ENCODE data around the gene SPRR1A. TPM values are rescaled to one million over a fixed set of nuclear protein-coding genes. Genes with fewer than 3 reads are reported as not detected.
"Not testable (repeated sequence)": the region's sequence is repeated elsewhere in the genome, so short reads cannot be mapped to it uniquely, and the experiment has no call there.

The SPRR1A gene
- total RNA-seq, 2 donors from 2014 or later = not detected

DNA sequence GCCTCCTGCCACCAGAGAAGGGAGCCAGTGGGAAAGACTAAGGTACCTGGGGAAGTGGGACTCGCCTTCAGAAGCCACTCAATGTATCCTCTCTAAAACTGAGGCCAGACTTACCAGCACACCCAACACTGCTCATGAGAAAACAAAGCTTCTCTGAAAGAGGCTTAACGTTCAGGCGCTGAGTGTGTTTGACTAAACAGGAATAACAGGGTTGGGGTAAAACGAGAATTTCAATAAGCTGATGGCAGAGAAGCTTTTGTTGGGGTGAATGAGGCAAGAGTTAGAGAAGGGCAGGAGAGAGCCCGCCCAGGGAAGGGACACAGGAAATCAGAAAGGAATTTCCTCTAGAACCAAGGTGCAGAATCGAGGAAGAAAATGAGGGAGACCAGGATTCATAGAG, 15.9 kb downstream of the SPRR1A start:
- DNase-seq (ENCODE audit: low spot score in 2 of 2) (no peak), ATAC-seq (no peak)
- Mint-ChIP-seq H3K36me3 (no peaks in the 10 kb centered on the region), H3K27ac (no peak overlapping the region), H3K9me3 (peaks cover 0 to 3% of the 10 kb centered on the region in 2 donors)

DNA sequence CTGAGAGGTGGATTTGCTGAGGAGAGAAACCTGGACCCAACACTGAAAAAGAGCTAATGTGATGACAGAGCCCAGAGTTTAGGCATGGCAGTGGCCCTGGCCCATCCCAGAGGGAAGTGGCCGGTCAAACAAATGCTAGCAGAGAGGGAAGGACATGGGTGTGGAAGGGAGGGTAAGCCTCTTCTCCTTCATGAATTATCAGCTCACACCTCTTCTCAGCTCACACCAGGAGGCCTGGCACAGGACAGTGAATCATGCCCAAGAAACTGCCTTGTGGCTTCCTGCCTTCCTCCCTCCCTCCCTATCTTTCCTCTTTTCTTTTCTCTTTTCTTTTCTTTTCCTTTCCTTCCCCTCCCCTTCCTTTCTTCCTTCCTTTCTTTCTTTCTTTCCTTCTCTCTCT, 16.4 kb downstream of the SPRR1A start:
- H3K36me3 Mint-ChIP-seq = no peaks in the 10 kb centered on the region
- ATAC-seq (no peak), DNase-seq (ENCODE audit: low spot score in 2 of 2) (no peak)
- peaks cover 0 to 3% of the 10 kb centered on the region in 2 donors for H3K9me3 Mint-ChIP-seq
- H3K27ac Mint-ChIP-seq = no peak overlapping the region

DNA sequence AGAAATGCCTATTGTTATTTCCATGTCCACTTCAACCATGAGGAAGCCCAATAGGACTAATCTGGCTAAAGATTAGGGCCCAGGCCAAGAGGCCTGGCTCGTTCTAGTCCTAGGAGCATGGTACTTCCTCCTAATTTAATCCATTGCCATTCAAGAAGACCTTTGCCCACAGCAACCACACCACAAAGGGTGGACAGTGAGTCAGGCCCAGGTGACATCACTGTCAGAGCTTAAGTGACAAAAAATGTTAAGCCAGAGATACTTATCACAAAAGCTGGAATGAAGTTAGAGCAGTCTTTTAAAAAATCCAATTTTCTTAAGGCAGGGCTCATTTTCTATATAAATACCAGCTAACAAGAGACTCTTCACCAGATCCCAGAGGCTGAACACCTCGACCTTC, 17.5 kb downstream of the SPRR1A start, which contains the start of gene SPRR3:
TSS of gene SPRR3 (plus strand) at position 368 of the 400 bp plus-strand sequence. CDS start 1,272 bp downstream, outside the sequence.
- H3K27ac Mint-ChIP-seq = no peak within 1 kb of the TSS
- ATAC-seq (no peak), DNase-seq (ENCODE audit: low spot score in 2 of 2) (no peak)
- no peaks in the 10 kb centered on the region for H3K36me3 Mint-ChIP-seq
- H3K9me3 Mint-ChIP-seq = peaks cover 0 to 3% of the 10 kb centered on the region in 2 donors

DNA sequence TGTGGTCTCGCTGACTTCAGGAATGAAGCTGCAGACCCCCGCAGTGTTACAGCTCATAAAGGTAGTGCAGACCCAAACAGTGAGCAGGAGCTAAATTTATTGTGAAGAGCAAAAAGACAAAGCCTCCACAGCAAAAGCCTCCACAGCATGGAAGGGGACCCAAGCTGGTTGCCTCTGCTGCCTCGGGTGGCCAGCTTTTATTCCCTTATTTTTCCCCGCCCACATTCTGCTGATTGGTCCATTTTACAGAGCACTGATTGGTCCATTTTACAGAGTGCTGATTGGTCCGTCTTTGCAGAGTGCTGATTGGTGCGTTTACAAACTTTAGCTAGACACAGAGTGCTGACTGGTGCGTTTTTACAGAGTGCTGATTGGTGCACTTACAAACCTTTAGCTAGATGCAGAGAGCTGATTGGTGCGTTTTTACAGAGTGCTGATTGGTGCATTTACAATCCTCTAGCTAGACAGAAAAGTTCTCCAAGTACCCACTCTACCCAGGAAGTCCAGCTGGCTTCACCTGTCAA, 27.4 kb downstream of the SPRR1A start:
- H3K36me3 Mint-ChIP-seq; H3K27ac Mint-ChIP-seq; DNase-seq (ENCODE audit: low spot score in 2 of 2); ATAC-seq; H3K9me3 Mint-ChIP-seq: not testable (repeated sequence)

DNA sequence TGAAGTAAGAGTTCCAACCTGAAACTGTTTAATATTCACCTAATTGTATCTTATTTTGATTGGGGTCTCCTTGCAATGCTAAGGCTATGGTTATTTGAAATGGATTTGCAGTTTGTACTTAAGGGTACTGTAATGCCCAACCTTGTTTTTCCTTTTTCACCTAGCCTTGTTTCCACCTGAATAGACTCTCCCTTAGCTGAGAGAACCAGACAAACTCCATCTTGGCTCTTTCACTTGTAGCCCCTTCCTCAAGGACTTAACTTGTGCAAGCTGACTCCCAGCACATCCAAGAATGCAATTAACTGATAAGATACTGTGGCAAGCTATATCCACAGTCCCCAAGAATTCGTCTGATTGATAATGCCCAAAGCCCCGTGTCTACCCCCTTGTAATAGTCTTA, 37.9 kb downstream of the SPRR1A start:
- not testable (repeated sequence) for H3K9me3 Mint-ChIP-seq; H3K36me3 Mint-ChIP-seq; H3K27ac Mint-ChIP-seq; ATAC-seq; DNase-seq (ENCODE audit: low spot score in 2 of 2)

- not testable (repeated sequence) for H3K27ac Mint-ChIP-seq; H3K9me3 Mint-ChIP-seq; DNase-seq (ENCODE audit: low spot score in 2 of 2); ATAC-seq; H3K36me3 Mint-ChIP-seq
These were observed 38.5 kb downstream of the SPRR1A start for GRCh38 chr1:153022340-153022739.

- DNase-seq (ENCODE audit: low spot score in 2 of 2) = no peak
- H3K36me3 Mint-ChIP-seq = peaks cover 0 to 4% of the 10 kb centered on the region in 2 donors
- no peak for ATAC-seq
- H3K9me3 Mint-ChIP-seq = no peaks in the 10 kb centered on the region
- no peak overlapping the region for H3K27ac Mint-ChIP-seq
These were observed 39.2 kb downstream of the SPRR1A start for GRCh38 chr1:153023109-153023508.

- Mint-ChIP-seq H3K9me3 (peaks cover 4% of the 10 kb centered on the region in 2 donors), H3K36me3 (no peaks in the 10 kb centered on the region), H3K27ac (no peak overlapping the region)
- DNase-seq (ENCODE audit: low spot score in 2 of 2) (no peak), ATAC-seq (no peak)
These were observed 40.5 kb downstream of the SPRR1A start for GRCh38 chr1:153024413-153024812.

GRCh38 chr1:153025797-153026196, 41.9 kb downstream of the SPRR1A start:
- peaks cover 4% of the 10 kb centered on the region in 2 donors for H3K9me3 Mint-ChIP-seq
- no peaks in the 10 kb centered on the region for H3K36me3 Mint-ChIP-seq
- no peak overlapping the region for H3K27ac Mint-ChIP-seq
- no peak for ATAC-seq
- no peak for DNase-seq (ENCODE audit: low spot score in 2 of 2)

- ATAC-seq (no peak), DNase-seq (ENCODE audit: low spot score in 2 of 2) (no peak)
- peaks cover 4% of the 10 kb centered on the region in 2 donors for H3K9me3 Mint-ChIP-seq
- H3K36me3 Mint-ChIP-seq = no peaks in the 10 kb centered on the region
- no peak overlapping the region for H3K27ac Mint-ChIP-seq
These were observed 44.9 kb downstream of the SPRR1A start for GRCh38 chr1:153028766-153029165.

- peaks cover 4% of the 10 kb centered on the region in 2 donors for H3K9me3 Mint-ChIP-seq
- H3K27ac Mint-ChIP-seq = no peak within 1 kb of the TSS
- ATAC-seq = no peak
These were observed 47.0 kb downstream of the SPRR1A start, which contains the start of gene SPRR1B for GRCh38 chr1:153030895-153031294. Gene SPRR1B, plus strand, starts transcription at chr1:153031203. Its CDS starts 1,143 bp downstream, at chr1:153032346.

DNA sequence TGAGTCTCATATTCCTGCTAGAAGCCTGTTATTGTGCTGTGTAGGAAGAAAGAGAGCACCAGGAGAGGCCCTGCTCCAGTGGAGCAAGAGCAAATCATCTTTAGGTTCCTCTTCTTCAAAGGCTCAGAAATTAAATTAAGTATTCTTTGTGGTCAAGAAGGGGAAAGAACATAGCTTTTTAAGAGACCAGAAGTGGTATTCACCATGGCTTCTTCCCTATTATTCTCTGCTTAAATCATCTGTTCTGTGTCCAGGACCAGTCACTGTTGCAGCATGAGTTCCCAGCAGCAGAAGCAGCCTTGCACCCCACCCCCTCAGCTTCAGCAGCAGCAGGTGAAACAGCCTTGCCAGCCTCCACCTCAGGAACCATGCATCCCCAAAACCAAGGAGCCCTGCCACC, 48.2 kb downstream of the SPRR1A start:
- H3K27ac Mint-ChIP-seq = no peak overlapping the region
- H3K36me3 Mint-ChIP-seq = no peaks in the 10 kb centered on the region

More at GRCh38 chr1:153030895-153031294, 47.0 kb downstream of the SPRR1A start, which contains the start of gene SPRR1B:
- no peak for DNase-seq (ENCODE audit: low spot score in 2 of 2)
- H3K36me3 Mint-ChIP-seq = no peaks in the 10 kb centered on the region

DNA sequence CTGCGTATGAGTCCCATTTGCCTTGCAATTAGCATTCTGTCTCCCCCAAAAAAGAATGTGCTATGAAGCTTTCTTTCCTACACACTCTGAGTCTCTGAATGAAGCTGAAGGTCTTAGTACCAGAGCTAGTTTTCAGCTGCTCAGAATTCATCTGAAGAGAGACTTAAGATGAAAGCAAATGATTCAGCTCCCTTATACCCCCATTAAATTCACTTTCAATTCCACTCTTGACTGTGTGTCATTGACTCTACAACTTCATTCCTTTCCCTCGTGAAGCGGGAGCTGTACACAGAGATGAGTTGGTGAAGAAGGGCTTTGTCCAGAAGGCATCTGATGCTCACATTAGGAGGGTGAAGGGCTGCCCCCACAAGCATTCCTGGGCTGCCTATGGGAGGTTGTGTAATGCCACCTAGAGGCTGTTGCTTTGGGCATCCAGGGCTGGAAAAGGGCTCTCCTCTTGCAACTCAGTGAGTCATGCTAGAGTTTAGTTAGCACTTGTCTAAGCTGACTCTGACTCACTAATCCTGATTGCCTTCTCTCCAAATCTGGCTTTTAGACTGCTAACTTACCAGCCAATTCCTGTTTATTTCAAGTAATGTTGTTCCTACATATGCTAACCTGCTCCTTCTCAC, 48.9 kb downstream of the SPRR1A start:
- Mint-ChIP-seq H3K9me3 (peaks cover 4% of the 10 kb centered on the region in 2 donors), H3K36me3 (no peaks in the 10 kb centered on the region), H3K27ac (no peak overlapping the region)
- ATAC-seq = peak; percentile 43 to 78
- no peak for DNase-seq (ENCODE audit: low spot score in 2 of 2)

More for the DNA sequence above, 48.2 kb downstream of the SPRR1A start:
- DNase-seq (ENCODE audit: low spot score in 2 of 2) (no peak), ATAC-seq (no peak)
- H3K9me3 Mint-ChIP-seq = peaks cover 4% of the 10 kb centered on the region in 2 donors

DNA sequence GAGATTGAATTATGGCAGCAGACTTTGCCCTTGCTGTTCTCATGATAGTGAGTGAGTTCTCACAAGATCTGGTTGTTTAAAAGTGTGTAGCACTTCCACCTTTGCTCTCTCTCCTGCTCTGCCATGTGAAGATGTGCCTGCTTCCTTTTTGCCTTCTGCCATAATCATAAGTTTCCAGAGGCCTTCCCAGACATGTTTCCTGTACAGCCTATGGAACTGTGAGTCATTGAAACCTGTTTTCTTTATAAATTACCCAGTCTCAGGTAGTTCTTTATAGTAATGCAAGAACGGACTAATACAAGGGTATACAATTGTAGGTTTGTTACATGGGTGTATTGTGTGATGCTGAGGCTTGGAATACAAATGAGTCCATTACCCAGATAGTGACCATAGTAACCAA, 51.3 kb downstream of the SPRR1A start:
- DNase-seq (ENCODE audit: low spot score in 2 of 2) = no peak
- no peak for ATAC-seq
- Mint-ChIP-seq H3K9me3 (no peaks in the 10 kb centered on the region), H3K36me3 (no peaks in the 10 kb centered on the region), H3K27ac (no peak overlapping the region)

Other genes with a start within 250 kb of the SPRR1A start
- gene KPRP, start 226.1 kb upstream of the SPRR1A start, total RNA-seq = not detected
- not detected for gene LCE1F, start 208.9 kb upstream of the SPRR1A start, total RNA-seq
- gene LCE1E, start 197.8 kb upstream of the SPRR1A start, total RNA-seq = not detected
- gene LCE1D, start 187.4 kb upstream of the SPRR1A start, total RNA-seq = not detected
- gene LCE1C, start 177.4 kb upstream of the SPRR1A start, total RNA-seq = not detected
- gene LCE1B, start 172.1 kb upstream of the SPRR1A start, total RNA-seq = not detected
- gene LCE1A, start 156.6 kb upstream of the SPRR1A start, total RNA-seq = not detected
- not detected for gene LCE6A, start 141.2 kb upstream of the SPRR1A start, total RNA-seq
- not detected for gene LCE7A, start 124.1 kb upstream of the SPRR1A start, total RNA-seq
- not detected for gene SMCP, start 105.8 kb upstream of the SPRR1A start, total RNA-seq
- not detected for gene IVL, start 75.5 kb upstream of the SPRR1A start, total RNA-seq
- not detected for gene SPRR5, start 36.9 kb upstream of the SPRR1A start, total RNA-seq
- gene SPRR4, start 13.4 kb upstream of the SPRR1A start, total RNA-seq = not detected
- not detected for gene SPRR3, start 17.7 kb downstream of the SPRR1A start, total RNA-seq
- gene SPRR1B, start 47.1 kb downstream of the SPRR1A start, total RNA-seq = not detected
- not detected for gene SPRR2D, start 57.0 kb downstream of the SPRR1A start, total RNA-seq
- not detected for gene SPRR2A, start 73.4 kb downstream of the SPRR1A start, total RNA-seq
- gene SPRR2B, start 87.5 kb downstream of the SPRR1A start, total RNA-seq = not detected
- gene SPRR2E, start 110.4 kb downstream of the SPRR1A start, total RNA-seq = not detected
- gene SPRR2F, start 129.4 kb downstream of the SPRR1A start, total RNA-seq = not detected
- gene SPRR2G, start 166.8 kb downstream of the SPRR1A start, total RNA-seq = not detected
- not detected for gene LELP1, start 219.3 kb downstream of the SPRR1A start, total RNA-seq
- not detected for gene PRR9, start 233.5 kb downstream of the SPRR1A start, total RNA-seq

Measured in activated naive CD4-positive, alpha-beta T cell treated with anti-CD3 and anti-CD28 coated beads, Interleukin-2, amount 50 U/mL, for 72 hours (primary cell).